Measurements from ENCODE around the gene SLC25A29.

The SLC25A29 gene

DNA sequence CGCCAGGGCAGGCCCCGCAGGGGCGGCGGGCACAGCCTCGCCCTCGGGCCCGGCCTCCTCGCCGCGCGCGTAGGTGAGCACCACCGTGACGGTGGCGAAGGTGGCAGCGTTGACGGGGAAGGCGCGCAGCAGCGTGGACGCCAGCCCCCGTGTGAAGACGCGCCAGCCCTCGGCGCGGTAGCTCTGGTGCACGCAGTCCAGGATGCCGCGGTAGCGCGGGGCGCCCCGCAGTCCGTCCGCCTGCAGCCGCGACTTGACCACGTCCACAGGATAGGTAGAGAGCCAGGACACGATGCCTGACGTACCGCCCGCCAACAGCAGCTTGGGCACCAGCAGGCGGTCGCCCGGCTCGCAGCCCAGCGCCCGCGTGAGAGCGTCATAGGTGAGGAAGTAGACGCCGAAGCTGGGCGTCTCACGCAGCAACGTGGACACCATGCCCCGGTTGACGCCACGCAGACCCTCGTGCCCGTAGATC, 13.9 kb downstream of the SLC25A29 start:
- no peaks in the 10 kb centered on the region for H3K27me3 ChIP-seq (ENCODE audit: control insufficient read depth in 3 of 3, insufficient read depth in 3 of 3, low read depth in 1 of 3, low read length in 3 of 3)
- H3K9ac ChIP-seq (ENCODE audit: low read depth, low read length, poor library complexity), result peak overlapping the region; percentile 21
- H3K4me3 ChIP-seq (ENCODE audit: low read length in 2 of 2), result no peak overlapping the region
- H2AFZ ChIP-seq (ENCODE audit: low read length), result no peak overlapping the region
- no CpG with 5 or more reads among the region's 61 CpGs for WGBS, 2 donors (ENCODE audit: extremely low coverage in 2 of 2, insufficient read length in 2 of 2, insufficient replicate concordance in 1 of 2)
- H3K14ac ChIP-seq (ENCODE audit: low read length), result no peak overlapping the region
- H3K27ac ChIP-seq (replicated peaks; ENCODE audit: low read length), result no peak overlapping the region
- no peak overlapping the region for H2AK5ac ChIP-seq (ENCODE audit: low read depth, low read length)
- H3K36me3 ChIP-seq (replicated peaks in 1 of 2; ENCODE audit: control insufficient read depth in 2 of 2, insufficient read depth in 2 of 2, low read length in 2 of 2), result peaks cover 56 to 71% of the 10 kb centered on the region in 2 donors
- H4K8ac ChIP-seq (ENCODE audit: low read depth, low read length), result peak overlapping the region; percentile 43
- H2BK120ac ChIP-seq (ENCODE audit: low read depth, low read length), result no peak overlapping the region
- DNase-seq (ENCODE audit: low spot score), result no peak
- H2BK12ac ChIP-seq (ENCODE audit: low read length), result no peak overlapping the region
- no peak overlapping the region for H3K18ac ChIP-seq (ENCODE audit: low read length)
- H2BK5ac ChIP-seq (ENCODE audit: low read length), result peak overlapping the region; percentile 39
- peak overlapping the region; percentile 80 for H3K23ac ChIP-seq (ENCODE audit: low read depth, low read length, poor library complexity)
- no peak overlapping the region for H2BK15ac ChIP-seq (ENCODE audit: low read length)
- H4K91ac ChIP-seq (ENCODE audit: low read depth, low read length, poor library complexity), result no peak overlapping the region
- peaks cover 26% of the 10 kb centered on the region for H3K79me1 ChIP-seq (ENCODE audit: low read depth, low read length)
- H3K9me3 ChIP-seq (replicated peaks in 1 of 2; ENCODE audit: control insufficient read depth in 2 of 2, insufficient read depth in 1 of 2, low read depth in 1 of 2, low read length in 2 of 2), result peaks cover 0 to 1% of the 10 kb centered on the region in 2 donors
- H3K4ac ChIP-seq (ENCODE audit: low read length), result peak overlapping the region; percentile 37
- peaks cover 2 to 6% of the 10 kb centered on the region in 2 donors for H3K4me1 ChIP-seq (ENCODE audit: control insufficient read depth in 2 of 2, insufficient read depth in 1 of 2, low read depth in 1 of 2, low read length in 2 of 2)
- H3K4me2 ChIP-seq (ENCODE audit: insufficient read depth, low read length, poor library complexity, severe bottlenecking), result no peak overlapping the region

- Histone ChIP-seq H2BK120ac (ENCODE audit: low read depth, low read length) (no peak overlapping the region), H3K36me3 (replicated peaks in 1 of 2; ENCODE audit: control insufficient read depth in 2 of 2, insufficient read depth in 2 of 2, low read length in 2 of 2) (peaks cover 53 to 67% of the 10 kb centered on the region in 2 donors), H2BK15ac (ENCODE audit: low read length) (no peak overlapping the region), H3K27me3 (ENCODE audit: control insufficient read depth in 3 of 3, insufficient read depth in 3 of 3, low read depth in 1 of 3, low read length in 3 of 3) (no peaks in the 10 kb centered on the region), H3K79me1 (ENCODE audit: low read depth, low read length) (peaks cover 23% of the 10 kb centered on the region), H2BK12ac (ENCODE audit: low read length) (peak overlapping the region; percentile 22), H3K4me3 (ENCODE audit: low read length in 2 of 2) (no peak overlapping the region), H3K4me1 (ENCODE audit: control insufficient read depth in 2 of 2, insufficient read depth in 1 of 2, low read depth in 1 of 2, low read length in 2 of 2) (peaks cover 4 to 6% of the 10 kb centered on the region in 2 donors), H3K4ac (ENCODE audit: low read length) (no peak overlapping the region), H2BK5ac (ENCODE audit: low read length) (no peak overlapping the region), H2AFZ (ENCODE audit: low read length) (no peak overlapping the region), H3K14ac (ENCODE audit: low read length) (no peak overlapping the region), H2AK5ac (ENCODE audit: low read depth, low read length) (no peak overlapping the region), H3K27ac (replicated peaks; ENCODE audit: low read length) (no peak overlapping the region), H4K8ac (ENCODE audit: low read depth, low read length) (no peak overlapping the region), H3K23ac (ENCODE audit: low read depth, low read length, poor library complexity) (peak overlapping the region; percentile 7), H4K91ac (ENCODE audit: low read depth, low read length, poor library complexity) (no peak overlapping the region), H3K9me3 (replicated peaks in 1 of 2; ENCODE audit: control insufficient read depth in 2 of 2, insufficient read depth in 1 of 2, low read depth in 1 of 2, low read length in 2 of 2) (peaks cover 0 to 1% of the 10 kb centered on the region in 2 donors), H3K4me2 (ENCODE audit: insufficient read depth, low read length, poor library complexity, severe bottlenecking) (no peak overlapping the region), H3K9ac (ENCODE audit: low read depth, low read length, poor library complexity) (peak overlapping the region; percentile 36), H3K18ac (ENCODE audit: low read length) (no peak overlapping the region)
- WGBS, 2 donors (ENCODE audit: extremely low coverage in 2 of 2, insufficient read length in 2 of 2, insufficient replicate concordance in 1 of 2), result no CpG with 5 or more reads among the region's 13 CpGs
- DNase-seq (ENCODE audit: low spot score), result no peak
Measured at GRCh38 chr14:100291305-100292075, 14.8 kb downstream of the SLC25A29 start.

DNA sequence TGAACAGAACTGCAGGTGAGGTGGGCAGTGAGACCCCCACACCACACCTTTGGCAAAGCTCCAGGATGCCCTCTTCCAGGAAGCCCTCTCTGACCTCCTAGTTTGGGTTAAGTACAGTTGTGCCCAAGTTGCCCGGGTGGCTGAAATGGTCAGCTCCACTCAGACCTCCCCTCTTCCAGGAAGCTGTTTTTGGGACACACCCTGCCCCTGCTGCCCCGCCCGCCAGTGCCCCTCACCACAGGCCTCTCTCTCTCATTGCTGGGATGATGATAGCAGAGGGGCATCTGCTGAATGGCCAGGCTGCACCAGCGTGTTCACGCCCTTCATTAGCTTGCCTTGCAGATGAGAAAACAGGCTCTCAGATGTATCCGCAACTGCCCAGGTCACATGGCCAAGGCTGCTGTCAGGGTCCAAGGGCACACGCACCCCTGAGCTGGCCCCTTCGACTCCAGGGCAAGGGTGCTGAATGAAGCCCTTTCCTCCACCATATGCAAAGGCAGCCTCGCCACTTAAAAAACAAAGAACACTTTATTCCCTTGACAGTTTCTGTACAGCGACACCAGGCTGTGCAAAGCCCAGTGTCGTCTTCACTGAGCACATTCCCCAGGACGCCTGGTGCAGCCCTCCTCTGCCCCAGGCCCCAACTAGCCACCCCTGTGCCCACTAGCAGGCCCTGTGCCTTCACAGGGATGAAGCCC, 15.5 kb downstream of the SLC25A29 start:
- Histone ChIP-seq H4K91ac (ENCODE audit: low read depth, low read length, poor library complexity) (no peak overlapping the region), H2BK5ac (ENCODE audit: low read length) (no peak overlapping the region), H3K27me3 (ENCODE audit: control insufficient read depth in 3 of 3, insufficient read depth in 3 of 3, low read depth in 1 of 3, low read length in 3 of 3) (no peaks in the 10 kb centered on the region), H3K9me3 (replicated peaks in 1 of 2; ENCODE audit: control insufficient read depth in 2 of 2, insufficient read depth in 1 of 2, low read depth in 1 of 2, low read length in 2 of 2) (peaks cover 0 to 1% of the 10 kb centered on the region in 2 donors), H3K36me3 (replicated peaks in 1 of 2; ENCODE audit: control insufficient read depth in 2 of 2, insufficient read depth in 2 of 2, low read length in 2 of 2) (peaks cover 50 to 61% of the 10 kb centered on the region in 2 donors), H3K4me1 (ENCODE audit: control insufficient read depth in 2 of 2, insufficient read depth in 1 of 2, low read depth in 1 of 2, low read length in 2 of 2) (peaks cover 4 to 6% of the 10 kb centered on the region in 2 donors), H3K18ac (ENCODE audit: low read length) (peak overlapping the region; percentile 76), H3K14ac (ENCODE audit: low read length) (no peak overlapping the region), H2BK15ac (ENCODE audit: low read length) (no peak overlapping the region), H3K4ac (ENCODE audit: low read length) (no peak overlapping the region), H3K79me1 (ENCODE audit: low read depth, low read length) (peaks cover 23% of the 10 kb centered on the region), H3K4me2 (ENCODE audit: insufficient read depth, low read length, poor library complexity, severe bottlenecking) (no peak overlapping the region), H2BK120ac (ENCODE audit: low read depth, low read length) (no peak overlapping the region), H3K9ac (ENCODE audit: low read depth, low read length, poor library complexity) (peak overlapping the region; percentile 36), H2AFZ (ENCODE audit: low read length) (no peak overlapping the region), H2AK5ac (ENCODE audit: low read depth, low read length) (no peak overlapping the region), H3K23ac (ENCODE audit: low read depth, low read length, poor library complexity) (peak overlapping the region; percentile 7), H3K4me3 (ENCODE audit: low read length in 2 of 2) (no peak overlapping the region), H3K27ac (replicated peaks; ENCODE audit: low read length) (no peak overlapping the region), H2BK12ac (ENCODE audit: low read length) (no peak overlapping the region), H4K8ac (ENCODE audit: low read depth, low read length) (peak overlapping the region; percentile 7)
- WGBS, 2 donors (ENCODE audit: extremely low coverage in 2 of 2, insufficient read length in 2 of 2, insufficient replicate concordance in 1 of 2), result no CpG with 5 or more reads among the region's 12 CpGs
- DNase-seq (ENCODE audit: low spot score), result no peak

Data from neuronal stem cell (in vitro differentiated cells).